Chondrocyte (in vitro differentiated cells): Measurements from ENCODE around the gene PYGO2. TPM values are rescaled to one million over a fixed set of nuclear protein-coding genes. Genes with fewer than 3 reads are reported as not detected.

Experiments
- DNase-seq: peaks from one replicate; pipeline ENCODE4 v3.0.0; 2021; ENCODE audit warnings: mixed read lengths, low spot score
- H3K27ac Mint-ChIP-seq: one replicate; pipeline ENCODE4 v1.8.0; 2021; ENCODE audit warnings: mild to moderate bottlenecking, moderate library complexity, mixed read lengths; ENCODE audit not compliant: unreplicated experiment
- H3K27me3 Mint-ChIP-seq: 2 replicates; pipeline ENCODE4 v1.8.0; 2021; ENCODE audit warnings: low read depth, mixed read lengths
- H3K36me3 Mint-ChIP-seq: 2 replicates; pipeline ENCODE4 v1.8.0; 2021; ENCODE audit warnings: low read depth, mixed read lengths
- H3K4me1 Mint-ChIP-seq: 2 replicates; pipeline ENCODE4 v1.8.0; 2021; ENCODE audit warnings: low read depth, mild to moderate bottlenecking, mixed read lengths
- H3K4me3 Mint-ChIP-seq: one replicate; pipeline ENCODE4 v1.8.0; 2021; ENCODE audit warnings: mild to moderate bottlenecking, moderate library complexity, mixed read lengths; ENCODE audit not compliant: unreplicated experiment
- H3K9me3 Mint-ChIP-seq: 2 replicates; pipeline ENCODE4 v1.8.0; 2021; ENCODE audit warnings: low read depth, mixed read lengths
- long read RNA-seq: library from polyadenylated mRNA; stranded (forward); transcript quantifications from one replicate; pipeline ENCODE4 v2.0.0, GENCODE V29; 2021
- total RNA-seq: library from RNA; stranded (reverse); gene quantifications from 3 replicates; pipeline ENCODE4 v1.2.1, GENCODE V29; 2021
- TF ChIP-seq, protein P1 (sequence below): fragments of 200-600 bp; sonication (generic); IDR thresholded peaks from 2 replicates; pipeline ENCODE4 v1.5.0; 2021; ENCODE audit warnings: antibody characterized with exemption, mild to moderate bottlenecking, moderate library complexity

Gene PYGO2, protein sequence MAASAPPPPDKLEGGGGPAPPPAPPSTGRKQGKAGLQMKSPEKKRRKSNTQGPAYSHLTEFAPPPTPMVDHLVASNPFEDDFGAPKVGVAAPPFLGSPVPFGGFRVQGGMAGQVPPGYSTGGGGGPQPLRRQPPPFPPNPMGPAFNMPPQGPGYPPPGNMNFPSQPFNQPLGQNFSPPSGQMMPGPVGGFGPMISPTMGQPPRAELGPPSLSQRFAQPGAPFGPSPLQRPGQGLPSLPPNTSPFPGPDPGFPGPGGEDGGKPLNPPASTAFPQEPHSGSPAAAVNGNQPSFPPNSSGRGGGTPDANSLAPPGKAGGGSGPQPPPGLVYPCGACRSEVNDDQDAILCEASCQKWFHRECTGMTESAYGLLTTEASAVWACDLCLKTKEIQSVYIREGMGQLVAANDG
- 23.2 to 27.2 TPM (median 24.0 TPM) in 3 replicates for total RNA-seq
- long read RNA-seq, transcript PYGO2-202 (3 exons, 3,146 nt), result major isoform, 13 of 23 reads
- long read RNA-seq, partial matches to known transcripts, result 1 of 23 reads
- long read RNA-seq, other reads (novel, unspliced or antisense), result 9 of 23 reads

DNA sequence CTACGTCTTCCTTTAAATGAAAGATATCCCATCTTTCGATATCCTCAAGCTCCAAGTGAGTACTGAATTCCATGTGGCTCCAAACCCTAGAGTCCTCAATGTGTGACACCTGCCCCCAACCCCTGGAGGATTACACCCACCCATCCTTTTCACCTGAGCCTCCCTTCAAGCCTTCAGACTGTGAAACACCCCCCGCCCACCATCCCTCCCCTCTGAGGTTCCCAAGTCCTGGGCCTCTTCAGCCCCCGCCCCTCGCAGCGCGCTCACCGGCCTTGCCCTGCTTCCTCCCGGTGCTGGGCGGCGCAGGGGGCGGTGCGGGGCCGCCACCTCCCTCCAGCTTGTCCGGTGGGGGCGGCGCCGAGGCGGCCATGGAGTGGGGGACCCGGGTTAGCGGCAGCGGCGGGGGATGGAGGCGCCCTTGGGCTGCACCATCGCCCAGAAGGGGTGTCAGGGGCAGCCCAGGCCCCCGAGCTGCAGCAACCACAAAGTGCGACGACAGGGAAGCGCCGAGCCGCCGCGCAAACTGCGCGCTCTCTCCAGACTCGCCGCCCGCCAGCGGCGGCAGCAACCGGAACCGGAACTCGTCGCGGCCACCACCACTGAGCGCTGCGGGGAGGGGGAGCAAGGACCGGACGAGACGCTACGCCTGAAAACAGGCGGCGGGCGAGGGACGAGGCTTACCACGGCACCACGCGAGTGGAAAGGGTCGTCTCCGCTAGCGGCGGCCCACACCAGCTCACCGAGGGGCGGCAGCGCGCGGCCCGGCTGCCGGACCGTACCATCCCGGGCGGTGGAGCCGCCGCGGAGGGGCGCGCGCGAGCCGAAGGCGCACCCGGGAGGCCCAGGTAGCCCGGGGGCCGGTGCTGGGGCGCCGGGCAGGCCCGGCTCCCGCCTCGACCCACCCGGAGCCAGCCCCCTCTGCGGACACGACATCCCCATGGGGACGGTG, at the start of gene PYGO2:
Gene PYGO2, minus strand, starts transcription at position 576 of the 949 bp plus-strand sequence. Its CDS starts 206 bp downstream, at position 370.
- Mint-ChIP-seq H3K27ac (peak within 1 kb of the TSS; percentile 80), H3K4me3 (peak within 1 kb of the TSS; percentile 84), H3K4me1 (peaks cover 41% of the 10 kb centered on the region), H3K9me3 (no peaks in the 10 kb centered on the region), H3K27me3 (no peaks in the 10 kb centered on the region), H3K36me3 (peaks cover 14% of the 10 kb centered on the region)
- peak; percentile 95 for DNase-seq
- TF ChIP-seq, protein P1, sequence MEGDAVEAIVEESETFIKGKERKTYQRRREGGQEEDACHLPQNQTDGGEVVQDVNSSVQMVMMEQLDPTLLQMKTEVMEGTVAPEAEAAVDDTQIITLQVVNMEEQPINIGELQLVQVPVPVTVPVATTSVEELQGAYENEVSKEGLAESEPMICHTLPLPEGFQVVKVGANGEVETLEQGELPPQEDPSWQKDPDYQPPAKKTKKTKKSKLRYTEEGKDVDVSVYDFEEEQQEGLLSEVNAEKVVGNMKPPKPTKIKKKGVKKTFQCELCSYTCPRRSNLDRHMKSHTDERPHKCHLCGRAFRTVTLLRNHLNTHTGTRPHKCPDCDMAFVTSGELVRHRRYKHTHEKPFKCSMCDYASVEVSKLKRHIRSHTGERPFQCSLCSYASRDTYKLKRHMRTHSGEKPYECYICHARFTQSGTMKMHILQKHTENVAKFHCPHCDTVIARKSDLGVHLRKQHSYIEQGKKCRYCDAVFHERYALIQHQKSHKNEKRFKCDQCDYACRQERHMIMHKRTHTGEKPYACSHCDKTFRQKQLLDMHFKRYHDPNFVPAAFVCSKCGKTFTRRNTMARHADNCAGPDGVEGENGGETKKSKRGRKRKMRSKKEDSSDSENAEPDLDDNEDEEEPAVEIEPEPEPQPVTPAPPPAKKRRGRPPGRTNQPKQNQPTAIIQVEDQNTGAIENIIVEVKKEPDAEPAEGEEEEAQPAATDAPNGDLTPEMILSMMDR, result peak; percentile 88

DNA sequence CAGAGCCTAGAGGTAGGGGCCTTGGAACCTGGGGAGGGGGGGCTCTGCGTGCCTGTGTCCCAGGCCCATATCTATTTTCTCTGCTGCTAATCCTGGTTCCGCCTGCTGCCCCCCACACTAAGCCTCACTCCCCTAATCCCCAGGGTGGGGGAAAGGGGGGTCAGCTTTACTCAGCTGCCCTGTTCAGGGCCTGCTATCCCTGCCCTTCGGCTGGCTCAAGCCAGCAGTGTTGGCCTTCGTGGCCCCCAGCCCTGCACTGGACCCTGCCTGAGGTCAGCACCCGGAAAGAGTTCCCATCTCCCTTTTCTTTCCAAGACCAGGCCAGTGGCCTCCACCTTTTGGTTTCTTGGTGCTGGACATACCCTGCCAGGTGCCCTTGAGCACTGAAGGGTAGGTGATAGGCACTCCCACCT, 49.4 kb upstream of the PYGO2 start:
- no peaks in the 10 kb centered on the region for H3K9me3 Mint-ChIP-seq
- H3K4me1 Mint-ChIP-seq, result peaks cover 8% of the 10 kb centered on the region
- no peak overlapping the region for H3K4me3 Mint-ChIP-seq
- peaks cover 3% of the 10 kb centered on the region for H3K36me3 Mint-ChIP-seq
- no peak overlapping the region for H3K27ac Mint-ChIP-seq
- TF ChIP-seq, protein P1, result no peak
- no peaks in the 10 kb centered on the region for H3K27me3 Mint-ChIP-seq
- no peak for DNase-seq

DNA sequence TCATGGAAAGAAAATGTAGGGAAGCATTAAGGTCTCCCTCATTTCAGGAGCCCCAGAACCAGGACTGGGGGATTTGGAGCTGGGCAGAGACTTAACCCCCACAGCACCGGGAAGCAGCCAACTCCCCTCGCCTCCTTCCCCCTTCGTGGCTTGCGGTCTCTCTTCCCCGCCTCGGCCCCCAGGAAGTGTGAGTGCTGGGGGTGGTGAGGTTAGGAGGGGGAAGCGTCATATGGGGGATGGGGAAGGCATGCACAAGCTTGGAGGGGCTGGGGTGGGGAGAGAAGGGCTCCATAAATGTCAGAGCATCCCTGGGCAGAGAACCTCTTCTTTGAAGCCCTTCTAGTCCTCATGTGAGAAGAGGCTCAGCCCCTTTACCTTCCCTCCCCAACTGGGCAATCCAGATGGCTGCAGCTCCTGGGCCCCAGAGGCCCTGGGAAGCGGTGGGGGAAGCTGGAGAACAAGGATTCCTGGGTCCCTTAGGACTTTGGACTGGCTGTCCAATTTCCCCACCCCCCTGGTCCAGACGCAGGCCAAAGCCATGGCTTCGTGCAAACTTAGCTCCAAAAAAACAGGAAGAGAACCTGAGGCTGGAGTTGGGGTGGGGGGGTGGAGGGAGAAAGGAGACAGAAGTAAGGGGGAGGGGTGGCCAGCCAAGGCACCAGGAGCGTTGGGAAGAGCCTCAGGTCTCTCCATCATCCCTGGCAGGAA, 48.8 kb upstream of the PYGO2 start:
- Mint-ChIP-seq H3K9me3 (no peaks in the 10 kb centered on the region), H3K36me3 (no peaks in the 10 kb centered on the region), H3K4me3 (no peak overlapping the region), H3K27ac (no peak overlapping the region), H3K27me3 (no peaks in the 10 kb centered on the region), H3K4me1 (peaks cover 11% of the 10 kb centered on the region)
- TF ChIP-seq, protein P1, result no peak
- no peak for DNase-seq

DNA sequence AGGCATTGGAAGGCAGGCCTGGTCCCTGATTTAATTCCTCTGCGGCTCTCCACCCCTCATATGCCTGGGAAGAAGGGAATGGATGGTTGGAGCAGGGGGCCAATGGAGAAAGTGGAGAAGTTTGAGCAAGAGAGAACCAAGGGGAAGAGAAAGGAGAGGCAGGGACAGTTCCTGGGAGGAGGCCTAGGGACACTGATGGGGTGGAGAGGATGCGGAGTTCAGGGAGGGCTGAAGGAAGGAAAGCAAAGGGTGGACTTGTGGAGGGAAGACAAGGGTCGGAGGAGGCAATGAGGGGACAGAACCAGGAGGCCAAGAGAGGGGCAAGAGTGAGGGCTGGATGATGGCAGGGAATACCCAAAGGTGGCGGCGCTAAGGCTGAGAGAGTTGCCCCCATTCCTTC, 48.2 kb upstream of the PYGO2 start:
- Mint-ChIP-seq H3K4me1 (peaks cover 15% of the 10 kb centered on the region), H3K36me3 (no peaks in the 10 kb centered on the region), H3K4me3 (no peak overlapping the region), H3K27ac (no peak overlapping the region), H3K27me3 (no peaks in the 10 kb centered on the region), H3K9me3 (no peaks in the 10 kb centered on the region)
- TF ChIP-seq, protein P1, result no peak
- DNase-seq, result no peak
